Common myeloid progenitor, CD34-positive (primary cell): ENCODE results near the gene SPSB4.

ENCODE experiments used
- CTCF ChIA-PET: fragments of 350-600 bp; sonication (Branson Sonifier 250); formaldehyde crosslinking; loops from one replicate; lab custom pipeline; 2021; ENCODE audit warnings: antibody characterized with exemption; lab: Charles Lee
- POLR2A ChIA-PET: fragments of 350-600 bp; sonication (Branson Sonifier 250); formaldehyde crosslinking; loops from one replicate; lab custom pipeline; 2021; ENCODE audit warnings: antibody characterized with exemption; lab: Charles Lee
- DNase-seq, 3 donors: peaks; one replicate each; pipeline versions ENCODE4 v3.0.0 to v3.0.0-alpha.2; 2013
- H3K27ac ChIP-seq, 2 experiments: 1 replicate in 1 of 2; 2 replicates in 1 of 2; pipeline ENCODE4 v1.7.0; 2013; ENCODE audit warnings: inconsistent platforms in 2 of 2, low read length in 2 of 2, mild to moderate bottlenecking in 2 of 2, low read depth in 1 of 2, moderate library complexity in 1 of 2; ENCODE audit not compliant: severe bottlenecking in 2 of 2, insufficient read depth in 1 of 2, poor library complexity in 1 of 2
- H3K27me3 ChIP-seq, 5 experiments: replicated peaks in 2 of 5; 1 replicate in 3 of 5; 2 replicates in 2 of 5; pipeline versions ENCODE4 v1.6.1 to v1.7.0; 2013; ENCODE audit warnings: low read length in 4 of 5, mild to moderate bottlenecking in 2 of 5, moderate library complexity in 2 of 5, inconsistent platforms in 1 of 5; ENCODE audit not compliant: insufficient read depth in 5 of 5, control insufficient read depth in 4 of 5
- H3K36me3 ChIP-seq, 4 experiments: 1 replicate in 2 of 4; 2 replicates in 2 of 4; pipeline versions ENCODE4 v1.6.1 to v1.7.0; 2013; ENCODE audit warnings: low read length in 3 of 4, control low read depth in 1 of 4, mild to moderate bottlenecking in 1 of 4; ENCODE audit not compliant: control insufficient read depth in 4 of 4, insufficient read depth in 4 of 4
- H3K4me1 ChIP-seq, 4 experiments: 1 replicate in 3 of 4; 2 replicates in 1 of 4; pipeline versions ENCODE4 v1.6.1 to v1.7.1; 2013; ENCODE audit warnings: low read length in 3 of 4, mild to moderate bottlenecking in 3 of 4, control low read depth in 1 of 4, inconsistent platforms in 1 of 4, moderate library complexity in 1 of 4; ENCODE audit not compliant: control insufficient read depth in 4 of 4, insufficient read depth in 4 of 4; ENCODE audit errors: control extremely low read depth in 1 of 4
- H3K4me3 ChIP-seq, 7 experiments: 1 replicate in 4 of 7; 2 replicates in 3 of 7; pipeline versions ENCODE4 v1.5.1 to v1.7.0; 2013; ENCODE audit warnings: mild to moderate bottlenecking in 7 of 7, low read length in 6 of 7, moderate library complexity in 6 of 7, inconsistent platforms in 2 of 7, low read depth in 2 of 7, control low read depth in 1 of 7; ENCODE audit not compliant: insufficient read depth in 4 of 7, control insufficient read depth in 1 of 7; ENCODE audit errors: extremely low read depth in 1 of 7
- H3K9me3 ChIP-seq, 5 experiments: 1 replicate in 4 of 5; 2 replicates in 1 of 5; pipeline versions ENCODE4 v1.6.1 to v1.7.1; 2013; ENCODE audit warnings: low read length in 4 of 5, mild to moderate bottlenecking in 2 of 5, inconsistent platforms in 1 of 5, low read depth in 1 of 5, moderate library complexity in 1 of 5; ENCODE audit not compliant: control insufficient read depth in 4 of 5, insufficient read depth in 2 of 5; ENCODE audit errors: control extremely low read depth in 1 of 5
- WGBS: methylation state at CpG from one replicate; pipeline ENCODE4 v1.1.5; 2013; ENCODE audit not compliant: insufficient coverage; 5-methylcytosine and 5-hydroxymethylcytosine counted together

SPSB4 gene

DNA sequence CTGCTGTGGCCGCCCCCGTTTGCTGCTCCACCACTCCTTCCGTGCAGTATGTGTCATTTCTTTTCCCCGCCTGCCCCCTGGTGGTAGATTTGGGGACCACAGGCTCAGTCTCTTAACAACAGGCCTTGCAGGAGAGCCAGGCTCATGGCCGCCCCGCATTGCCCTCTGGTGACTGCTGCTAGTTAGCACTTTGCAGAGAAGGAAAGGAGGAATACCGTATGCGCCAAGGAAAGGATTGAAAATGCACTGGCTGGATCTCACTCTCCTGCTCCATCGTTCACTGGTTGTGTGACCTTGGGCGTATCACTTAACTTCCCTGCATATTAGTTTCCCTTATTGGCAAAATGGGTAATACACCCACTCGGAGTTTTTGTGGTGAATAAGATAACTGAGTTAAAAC, 141.2 kb downstream of the SPSB4 start:
- no peaks in the 10 kb centered on the region for H3K36me3 ChIP-seq
- DNase-seq = peak; percentile 93 to 96 (median 93)
- peaks cover 0 to 6% (median 1%) of the 10 kb centered on the region in 4 experiments for H3K4me1 ChIP-seq
- POLR2A ChIA-PET = no interaction called here
- CTCF ChIA-PET = interaction anchor here (0.7 to 4.8 kb wide), 18 partner anchors 9 to 294 kb away, joined by 3 to 44 read pairs (median 4); no protein-coding TSS in a partner anchor
- WGBS = 20% methylated on average over 4 of the region's 11 CpGs
- peaks cover 0 to 4% (median 0%) of the 10 kb centered on the region in 5 experiments for H3K9me3 ChIP-seq
- H3K4me3 ChIP-seq = no peak overlapping the region
- peaks cover 0 to 4% (median 0%) of the 10 kb centered on the region in 5 experiments for H3K27me3 ChIP-seq
- no peak overlapping the region for H3K27ac ChIP-seq

DNA sequence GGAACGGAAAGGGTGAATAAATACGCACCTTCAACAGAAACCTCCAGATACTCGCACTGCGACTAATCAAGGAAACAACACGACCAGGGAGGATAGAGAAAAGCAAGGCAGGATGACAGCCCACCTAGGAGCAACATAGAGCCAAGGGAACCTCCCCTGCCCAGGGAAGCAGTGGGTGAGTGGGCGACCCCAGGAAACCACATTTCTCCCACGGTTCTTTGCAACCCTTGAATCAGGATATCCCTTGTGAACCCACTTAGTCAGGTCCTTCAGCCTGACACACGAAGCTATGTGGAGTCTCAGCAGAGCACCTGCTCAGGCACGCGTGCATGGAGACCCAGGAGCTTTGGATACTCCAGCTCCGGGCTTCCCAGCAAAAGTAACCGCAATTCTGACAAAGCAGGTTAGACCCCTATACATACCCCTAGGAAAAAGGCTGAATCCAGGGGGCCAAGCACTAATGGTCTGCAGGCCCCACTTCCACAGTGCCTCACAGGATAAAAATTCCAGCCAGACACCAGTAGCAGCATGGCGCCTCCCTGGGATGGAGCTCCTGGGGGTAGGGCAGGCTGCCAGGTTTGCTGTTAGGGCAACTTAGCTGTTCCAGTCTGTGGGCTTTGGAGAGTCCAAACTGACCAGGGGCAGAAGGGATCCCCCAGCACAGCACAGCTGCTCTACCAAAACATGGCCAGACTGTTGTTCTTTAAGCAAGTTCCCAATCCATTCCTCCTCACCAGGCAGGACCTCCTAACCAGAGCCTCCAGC, 142.1 kb downstream of the SPSB4 start:
- H3K27me3 ChIP-seq = peaks cover 0 to 4% (median 0%) of the 10 kb centered on the region in 5 experiments
- CTCF ChIA-PET = interaction anchor here (0.8 to 4.8 kb wide), 8 partner anchors 8 to 326 kb away, joined by 3 to 44 read pairs (median 6); no protein-coding TSS in a partner anchor
- WGBS = 78% methylated on average over 11 of the region's 13 CpGs
- POLR2A ChIA-PET = no interaction called here
- no peaks in the 10 kb centered on the region for H3K36me3 ChIP-seq
- H3K9me3 ChIP-seq = peaks cover 0 to 4% (median 0%) of the 10 kb centered on the region in 5 experiments
- H3K4me3 ChIP-seq = no peak overlapping the region
- peaks cover 0 to 6% (median 1%) of the 10 kb centered on the region in 4 experiments for H3K4me1 ChIP-seq
- DNase-seq = no peak
- H3K27ac ChIP-seq = no peak overlapping the region
